Midbrain (tissue), 1 donor: ENCODE results near the gene ATP6V1G2.

Source experiments
- DNase-seq: peaks from one replicate; lab custom pipeline; 2025; lab: John Stamatoyannopoulos, UW

Gene ATP6V1G2

DNA sequence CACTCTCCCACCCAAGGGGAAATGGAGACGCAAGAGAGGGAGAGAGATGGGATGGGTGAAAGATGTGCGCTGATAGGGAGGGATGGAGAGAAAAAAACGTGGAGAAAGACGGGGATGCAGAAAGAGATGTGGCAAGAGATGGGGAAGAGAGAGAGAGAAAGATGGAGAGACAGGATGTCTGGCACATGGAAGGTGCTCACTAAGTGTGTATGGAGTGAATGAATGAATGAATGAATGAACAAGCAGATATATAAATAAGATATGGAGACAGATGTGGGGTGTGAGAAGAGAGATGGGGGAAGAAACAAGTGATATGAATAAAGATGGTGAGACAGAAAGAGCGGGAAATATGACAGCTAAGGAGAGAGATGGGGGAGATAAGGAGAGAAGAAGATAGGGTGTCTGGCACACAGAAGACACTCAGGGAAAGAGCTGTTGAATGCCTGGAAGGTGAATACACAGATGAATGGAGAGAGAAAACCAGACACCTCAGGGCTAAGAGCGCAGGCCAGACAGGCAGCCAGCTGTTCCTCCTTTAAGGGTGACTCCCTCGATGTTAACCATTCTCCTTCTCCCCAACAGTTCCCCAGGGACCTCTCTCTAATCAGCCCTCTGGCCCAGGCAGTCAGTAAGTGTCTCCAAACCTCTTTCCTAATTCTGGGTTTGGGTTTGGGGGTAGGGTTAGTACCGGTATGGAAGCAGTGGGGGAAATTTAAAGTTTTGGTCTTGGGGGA is 29.7 kb upstream of the ATP6V1G2 start:
- no peak for DNase-seq

DNA sequence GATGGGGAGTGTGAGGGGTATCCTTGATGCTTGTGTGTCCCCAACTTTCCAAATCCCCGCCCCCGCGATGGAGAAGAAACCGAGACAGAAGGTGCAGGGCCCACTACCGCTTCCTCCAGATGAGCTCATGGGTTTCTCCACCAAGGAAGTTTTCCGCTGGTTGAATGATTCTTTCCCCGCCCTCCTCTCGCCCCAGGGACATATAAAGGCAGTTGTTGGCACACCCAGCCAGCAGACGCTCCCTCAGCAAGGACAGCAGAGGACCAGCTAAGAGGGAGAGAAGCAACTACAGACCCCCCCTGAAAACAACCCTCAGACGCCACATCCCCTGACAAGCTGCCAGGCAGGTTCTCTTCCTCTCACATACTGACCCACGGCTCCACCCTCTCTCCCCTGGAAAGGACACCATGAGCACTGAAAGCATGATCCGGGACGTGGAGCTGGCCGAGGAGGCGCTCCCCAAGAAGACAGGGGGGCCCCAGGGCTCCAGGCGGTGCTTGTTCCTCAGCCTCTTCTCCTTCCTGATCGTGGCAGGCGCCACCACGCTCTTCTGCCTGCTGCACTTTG is 29.0 kb upstream of the ATP6V1G2 start, which contains the start of gene TNF:
Gene TNF (plus strand): TSS at position 231 of the 567 bp plus-strand sequence. CDS start 177 bp downstream, at position 408.
- DNase-seq: no peak

DNA sequence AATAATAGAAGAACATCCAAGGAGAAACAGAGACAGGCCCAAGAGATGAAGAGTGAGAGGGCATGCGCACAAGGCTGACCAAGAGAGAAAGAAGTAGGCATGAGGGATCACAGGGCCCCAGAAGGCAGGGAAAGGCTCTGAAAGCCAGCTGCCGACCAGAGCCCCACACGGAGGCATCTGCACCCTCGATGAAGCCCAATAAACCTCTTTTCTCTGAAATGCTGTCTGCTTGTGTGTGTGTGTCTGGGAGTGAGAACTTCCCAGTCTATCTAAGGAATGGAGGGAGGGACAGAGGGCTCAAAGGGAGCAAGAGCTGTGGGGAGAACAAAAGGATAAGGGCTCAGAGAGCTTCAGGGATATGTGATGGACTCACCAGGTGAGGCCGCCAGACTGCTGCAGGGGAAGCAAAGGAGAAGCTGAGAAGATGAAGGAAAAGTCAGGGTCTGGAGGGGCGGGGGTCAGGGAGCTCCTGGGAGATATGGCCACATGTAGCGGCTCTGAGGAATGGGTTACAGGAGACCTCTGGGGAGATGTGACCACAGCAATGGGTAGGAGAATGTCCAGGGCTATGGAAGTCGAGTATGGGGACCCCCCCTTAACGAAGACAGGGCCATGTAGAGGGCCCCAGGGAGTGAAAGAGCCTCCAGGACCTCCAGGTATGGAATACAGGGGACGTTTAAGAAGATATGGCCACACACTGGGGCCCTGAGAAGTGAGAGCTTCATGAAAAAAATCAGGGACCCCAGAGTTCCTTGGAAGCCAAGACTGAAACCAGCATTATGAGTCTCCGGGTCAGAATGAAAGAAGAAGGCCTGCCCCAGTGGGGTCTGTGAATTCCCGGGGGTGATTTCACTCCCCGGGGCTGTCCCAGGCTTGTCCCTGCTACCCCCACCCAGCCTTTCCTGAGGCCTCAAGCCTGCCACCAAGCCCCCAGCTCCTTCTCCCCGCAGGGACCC is 28.0 kb upstream of the ATP6V1G2 start:
- DNase-seq: no peak

DNA sequence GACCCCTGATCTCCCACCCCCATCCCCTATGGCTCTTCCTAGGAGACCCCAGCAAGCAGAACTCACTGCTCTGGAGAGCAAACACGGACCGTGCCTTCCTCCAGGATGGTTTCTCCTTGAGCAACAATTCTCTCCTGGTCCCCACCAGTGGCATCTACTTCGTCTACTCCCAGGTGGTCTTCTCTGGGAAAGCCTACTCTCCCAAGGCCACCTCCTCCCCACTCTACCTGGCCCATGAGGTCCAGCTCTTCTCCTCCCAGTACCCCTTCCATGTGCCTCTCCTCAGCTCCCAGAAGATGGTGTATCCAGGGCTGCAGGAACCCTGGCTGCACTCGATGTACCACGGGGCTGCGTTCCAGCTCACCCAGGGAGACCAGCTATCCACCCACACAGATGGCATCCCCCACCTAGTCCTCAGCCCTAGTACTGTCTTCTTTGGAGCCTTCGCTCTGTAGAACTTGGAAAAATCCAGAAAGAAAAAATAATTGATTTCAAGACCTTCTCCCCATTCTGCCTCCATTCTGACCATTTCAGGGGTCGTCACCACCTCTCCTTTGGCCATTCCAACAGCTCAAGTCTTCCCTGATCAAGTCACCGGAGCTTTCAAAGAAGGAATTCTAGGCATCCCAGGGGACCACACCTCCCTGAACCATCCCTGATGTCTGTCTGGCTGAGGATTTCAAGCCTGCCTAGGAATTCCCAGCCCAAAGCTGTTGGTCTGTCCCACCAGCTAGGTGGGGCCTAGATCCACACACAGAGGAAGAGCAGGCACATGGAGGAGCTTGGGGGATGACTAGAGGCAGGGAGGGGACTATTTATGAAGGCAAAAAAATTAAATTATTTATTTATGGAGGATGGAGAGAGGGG is 27.1 kb upstream of the ATP6V1G2 start:
- no peak for DNase-seq

DNA sequence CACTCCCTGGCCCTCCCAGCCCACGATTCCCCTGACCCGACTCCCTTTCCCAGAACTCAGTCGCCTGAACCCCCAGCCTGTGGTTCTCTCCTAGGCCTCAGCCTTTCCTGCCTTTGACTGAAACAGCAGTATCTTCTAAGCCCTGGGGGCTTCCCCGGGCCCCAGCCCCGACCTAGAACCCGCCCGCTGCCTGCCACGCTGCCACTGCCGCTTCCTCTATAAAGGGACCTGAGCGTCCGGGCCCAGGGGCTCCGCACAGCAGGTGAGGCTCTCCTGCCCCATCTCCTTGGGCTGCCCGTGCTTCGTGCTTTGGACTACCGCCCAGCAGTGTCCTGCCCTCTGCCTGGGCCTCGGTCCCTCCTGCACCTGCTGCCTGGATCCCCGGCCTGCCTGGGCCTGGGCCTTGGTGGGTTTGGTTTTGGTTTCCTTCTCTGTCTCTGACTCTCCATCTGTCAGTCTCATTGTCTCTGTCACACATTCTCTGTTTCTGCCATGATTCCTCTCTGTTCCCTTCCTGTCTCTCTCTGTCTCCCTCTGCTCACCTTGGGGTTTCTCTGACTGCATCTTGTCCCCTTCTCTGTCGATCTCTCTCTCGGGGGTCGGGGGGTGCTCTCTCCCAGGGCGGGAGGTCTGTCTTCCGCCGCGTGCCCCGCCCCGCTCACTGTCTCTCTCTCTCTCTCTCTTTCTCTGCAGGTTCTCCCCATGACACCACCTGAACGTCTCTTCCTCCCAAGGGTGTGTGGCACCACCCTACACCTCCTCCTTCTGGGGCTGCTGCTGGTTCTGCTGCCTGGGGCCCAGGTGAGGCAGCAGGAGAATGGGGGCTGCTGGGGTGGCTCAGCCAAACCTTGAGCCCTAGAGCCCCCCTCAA is 25.9 kb upstream of the ATP6V1G2 start, which contains the start of gene LTA:
Gene LTA (plus strand): TSS at position 249 of the 871 bp plus-strand sequence. CDS start 454 bp downstream, at position 703.
- no peak for DNase-seq

DNA sequence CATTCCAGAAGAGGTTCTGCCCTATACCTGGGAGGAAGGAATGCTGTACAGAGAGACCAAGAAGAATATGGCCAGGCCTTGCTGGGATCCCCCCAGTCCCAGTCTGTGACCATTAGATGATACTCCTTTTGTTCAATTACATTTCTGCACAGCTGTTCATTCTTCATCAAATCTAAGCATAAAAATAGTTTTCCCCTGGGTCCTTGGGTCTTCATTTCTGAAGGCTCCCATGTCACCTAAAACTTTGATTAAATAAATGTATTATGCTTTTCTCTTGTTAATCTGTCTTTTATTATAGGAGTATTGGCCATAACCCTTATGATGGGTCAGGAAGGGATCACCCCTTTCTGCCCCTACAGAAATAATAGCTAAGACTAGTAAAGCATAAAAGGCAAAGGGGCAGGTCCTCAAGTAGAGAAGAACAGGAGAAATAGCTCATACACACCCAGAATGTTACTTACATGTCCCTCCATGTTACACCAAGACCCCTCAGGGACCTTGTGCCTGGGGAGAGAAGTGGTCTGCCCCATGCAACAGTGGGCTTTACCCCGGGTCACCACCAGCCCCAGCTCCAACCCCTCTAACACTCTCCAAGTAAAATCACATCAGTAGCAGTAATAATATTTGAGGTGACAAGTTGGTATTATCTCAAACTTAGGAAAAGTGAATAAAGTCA is 23.6 kb upstream of the ATP6V1G2 start:
- no peak for DNase-seq

DNA sequence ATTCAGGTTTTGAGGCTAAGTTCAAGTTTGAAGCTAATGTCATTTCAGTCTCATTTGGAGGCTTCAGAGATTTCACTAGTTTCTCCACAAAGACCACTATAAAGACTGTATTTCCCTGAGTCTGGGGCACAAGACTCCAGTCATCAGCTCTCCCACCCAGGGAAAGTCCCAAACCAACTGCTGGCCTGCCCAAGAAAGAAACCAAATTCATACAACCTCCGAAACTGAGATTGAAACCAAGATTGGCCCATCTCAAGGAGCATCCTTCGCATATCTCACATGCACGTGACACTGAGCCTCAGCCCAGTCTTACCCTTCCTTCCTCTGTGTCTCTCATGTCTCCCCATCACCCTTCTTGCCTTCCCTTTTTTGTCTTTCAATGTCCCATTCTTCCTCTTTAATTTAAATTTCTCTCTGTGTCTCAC is 22.1 kb upstream of the ATP6V1G2 start:
- no peak for DNase-seq

DNA sequence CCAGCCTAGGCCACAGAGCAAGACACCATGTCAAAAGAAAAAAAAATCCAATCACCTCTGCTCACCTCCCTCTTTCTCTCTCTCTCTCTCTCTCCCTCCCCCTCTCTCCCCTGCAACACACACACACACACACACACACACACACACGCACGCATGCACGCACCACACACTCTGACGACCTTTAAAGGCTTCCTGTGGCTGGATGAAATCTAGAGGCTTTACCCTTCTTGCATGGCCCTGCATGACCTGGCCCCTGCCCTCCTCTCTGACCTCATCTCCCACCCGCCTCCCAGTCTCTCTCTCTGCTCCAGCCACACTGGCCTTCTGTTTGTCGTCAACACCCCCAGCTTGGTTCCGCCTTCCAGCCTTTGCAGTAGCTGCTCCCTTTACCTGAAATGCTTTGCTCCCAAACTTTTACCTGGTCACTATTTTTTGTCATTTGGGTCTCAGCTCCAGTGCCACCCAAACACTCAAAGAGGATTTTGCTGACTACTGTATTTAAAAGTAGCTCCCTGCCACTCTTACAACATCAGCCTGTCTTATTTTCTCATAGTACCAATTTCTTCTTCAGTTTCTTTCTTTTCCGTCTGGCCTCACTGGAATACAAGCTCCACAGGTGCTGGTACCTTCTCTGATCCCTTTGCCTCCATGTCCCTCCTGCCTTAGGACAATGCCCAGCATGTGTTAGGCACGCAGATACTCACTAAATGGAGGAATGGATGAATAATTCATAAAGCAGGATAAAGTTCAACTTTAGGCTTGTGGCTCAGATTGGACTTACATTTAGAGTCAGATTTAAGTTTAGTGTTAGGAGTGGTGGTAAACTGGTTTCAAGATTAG is 21.3 kb upstream of the ATP6V1G2 start:
- no peak for DNase-seq

DNA sequence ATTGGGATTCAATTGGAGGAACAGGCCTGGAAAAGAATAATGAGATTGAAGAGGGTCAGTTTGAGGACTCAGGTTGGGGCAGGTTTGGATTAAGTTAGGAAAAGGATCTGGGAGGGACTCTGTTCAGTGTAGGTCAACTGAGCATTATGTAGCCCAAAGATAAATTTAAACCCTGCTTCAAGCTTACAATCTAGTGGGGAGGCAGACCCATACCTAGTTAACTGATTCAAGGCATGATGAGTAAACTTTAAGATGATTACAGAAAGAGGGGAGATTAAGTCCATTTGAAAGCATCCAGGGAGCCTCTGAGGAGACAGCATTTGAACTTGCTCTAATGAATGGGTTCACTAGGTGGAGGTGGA is 14.3 kb upstream of the ATP6V1G2 start:
- DNase-seq: no peak

DNA sequence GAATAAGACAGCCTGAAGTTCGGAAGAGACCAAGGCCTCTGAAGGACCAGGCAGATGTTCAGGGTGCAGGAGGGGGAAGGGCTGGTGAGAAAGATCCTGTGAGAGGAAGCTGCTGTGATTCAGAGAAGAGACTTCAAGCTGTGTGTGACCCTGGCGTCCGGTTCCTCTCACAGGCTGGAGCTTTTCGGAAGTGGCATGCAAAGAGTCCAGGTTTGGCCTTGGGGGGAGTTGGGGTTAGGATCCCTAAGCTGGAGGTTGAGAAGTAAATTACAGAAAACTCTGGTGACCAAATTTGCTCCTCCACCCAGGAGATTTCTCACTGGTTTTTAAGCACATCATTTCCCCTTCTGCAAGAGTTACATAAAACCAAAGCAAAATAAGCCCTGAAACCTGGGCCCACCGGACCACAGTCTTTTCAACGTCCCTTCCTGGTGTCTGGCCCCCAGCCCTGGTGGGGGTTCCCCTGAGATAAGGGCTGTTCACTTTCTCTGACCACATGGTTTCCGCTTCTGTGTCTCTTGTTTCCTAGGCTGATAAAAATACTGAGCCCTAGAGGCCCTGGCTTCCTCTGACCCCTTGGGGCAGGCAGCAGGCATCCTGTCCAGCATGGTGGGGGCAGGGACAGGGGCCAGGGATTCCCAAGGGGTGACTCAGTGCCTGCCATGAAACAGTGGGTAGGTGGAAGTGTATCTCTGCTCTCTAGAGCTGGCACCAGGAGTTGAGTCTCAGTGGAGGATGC is 13.7 kb upstream of the ATP6V1G2 start:
- DNase-seq: peak; percentile 8

DNA sequence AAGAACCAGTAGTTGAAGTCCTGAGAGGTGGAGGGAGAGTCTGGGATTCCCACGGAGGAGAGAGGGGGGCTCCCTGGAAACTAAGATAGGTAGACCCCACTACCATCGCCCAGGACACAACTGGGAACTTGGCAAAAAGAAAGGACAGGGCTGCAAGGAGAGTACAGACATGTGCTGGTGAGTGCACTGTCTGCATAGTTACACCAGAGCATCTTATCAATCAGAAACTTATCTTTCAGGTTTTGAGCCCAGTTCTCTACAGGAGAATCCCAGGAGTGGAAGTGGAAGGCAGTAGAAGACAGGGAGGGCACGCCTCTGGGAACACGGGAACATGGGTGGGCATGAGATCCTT is 13.2 kb upstream of the ATP6V1G2 start:
- DNase-seq: no peak

DNA sequence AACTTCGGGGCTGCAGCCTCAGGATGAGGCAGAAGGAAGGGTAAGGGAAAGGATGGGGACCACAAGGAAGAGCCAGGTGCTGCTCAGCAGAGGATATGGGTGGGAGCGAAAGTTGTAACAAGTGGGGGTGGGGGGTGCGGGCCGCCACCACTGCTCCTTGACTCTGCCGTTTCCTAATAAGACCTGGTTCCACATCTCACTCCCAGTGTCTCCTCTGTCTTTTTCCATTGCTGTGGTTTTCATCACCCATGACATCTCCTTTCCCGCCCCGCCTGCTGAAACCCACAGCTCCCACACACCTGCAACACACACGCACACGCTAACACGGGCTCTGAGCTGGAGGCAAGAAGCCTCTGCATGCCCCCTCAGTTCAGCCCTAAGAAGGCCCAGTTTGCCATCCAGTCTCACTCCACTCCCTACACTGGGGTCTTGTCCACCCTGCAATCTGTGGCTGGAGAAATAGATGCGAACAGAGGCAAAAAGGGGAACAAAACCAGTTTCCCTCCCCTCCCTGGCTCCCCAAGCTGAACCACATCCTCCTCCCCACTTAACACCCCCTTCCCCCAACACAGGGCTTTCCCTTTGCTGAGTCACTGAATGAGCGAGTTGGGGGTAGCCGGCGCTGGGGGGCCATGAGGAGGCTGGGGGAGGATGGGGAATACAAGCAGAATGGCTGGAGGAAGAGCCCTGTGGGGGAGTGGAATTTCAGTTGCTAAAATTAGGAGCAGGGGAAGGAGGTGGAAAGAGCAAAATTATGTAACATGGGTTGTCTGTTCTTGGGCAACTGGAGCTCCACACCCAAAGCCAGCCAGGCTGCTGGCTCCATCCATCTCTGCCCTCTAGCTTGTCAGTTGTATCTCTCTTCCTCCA is 12.5 kb upstream of the ATP6V1G2 start:
- peak; percentile 47 for DNase-seq

DNA sequence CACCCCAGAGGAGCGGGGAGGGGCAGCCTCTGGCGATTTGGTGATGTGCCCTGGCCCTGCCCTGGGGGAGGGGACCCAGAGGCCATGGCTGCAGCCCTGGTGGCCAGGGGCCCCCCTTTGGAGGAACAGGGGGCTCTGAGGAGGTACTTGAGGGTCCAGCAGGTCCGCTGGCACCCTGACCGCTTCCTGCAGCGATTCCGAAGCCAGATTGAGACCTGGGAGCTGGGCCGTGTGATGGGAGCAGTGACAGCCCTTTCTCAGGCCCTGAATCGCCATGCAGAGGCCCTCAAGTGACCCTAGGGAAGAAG is 11.9 kb upstream of the ATP6V1G2 start:
- DNase-seq: no peak

DNA sequence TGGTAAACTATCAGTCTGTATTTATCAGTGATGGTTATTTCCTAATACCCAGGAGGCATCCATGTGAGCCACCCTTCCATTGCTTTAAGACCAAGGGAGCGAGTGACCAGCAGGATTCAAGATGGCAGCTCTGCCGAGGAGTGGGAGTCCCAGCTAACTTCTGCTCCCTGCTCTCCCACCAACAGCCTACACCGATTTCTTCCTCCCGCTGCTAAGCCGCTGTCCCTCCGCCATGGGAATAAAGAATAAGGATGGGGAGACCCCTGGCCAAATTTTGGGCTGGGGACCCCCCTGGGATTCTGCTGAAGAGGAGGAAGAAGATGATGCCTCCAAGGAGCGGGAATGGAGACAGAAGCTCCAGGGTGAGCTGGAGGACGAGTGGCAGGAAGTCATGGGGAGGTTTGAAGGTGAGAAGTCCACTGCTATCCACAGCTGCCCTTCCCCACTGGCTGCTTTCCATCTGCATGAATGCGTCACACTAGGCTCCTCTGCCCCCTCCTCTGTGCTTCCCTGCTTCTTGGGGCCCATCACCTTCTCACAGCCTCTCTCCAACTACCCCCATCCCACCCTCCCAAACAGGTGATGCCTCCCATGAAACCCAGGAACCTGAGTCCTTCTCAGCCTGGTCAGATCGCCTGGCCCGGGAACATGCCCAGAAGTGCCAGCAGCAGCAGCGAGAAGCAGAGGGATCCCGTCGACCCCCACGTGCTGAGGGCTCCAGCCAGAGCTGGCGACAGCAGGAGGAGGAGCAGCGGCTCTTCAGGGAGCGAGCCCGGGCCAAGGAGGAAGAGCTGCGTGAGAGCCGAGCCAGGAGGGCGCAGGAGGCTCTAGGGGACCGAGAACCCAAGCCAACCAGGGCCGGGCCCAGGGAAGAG is 11.3 kb upstream of the ATP6V1G2 start:
- no peak for DNase-seq

DNA sequence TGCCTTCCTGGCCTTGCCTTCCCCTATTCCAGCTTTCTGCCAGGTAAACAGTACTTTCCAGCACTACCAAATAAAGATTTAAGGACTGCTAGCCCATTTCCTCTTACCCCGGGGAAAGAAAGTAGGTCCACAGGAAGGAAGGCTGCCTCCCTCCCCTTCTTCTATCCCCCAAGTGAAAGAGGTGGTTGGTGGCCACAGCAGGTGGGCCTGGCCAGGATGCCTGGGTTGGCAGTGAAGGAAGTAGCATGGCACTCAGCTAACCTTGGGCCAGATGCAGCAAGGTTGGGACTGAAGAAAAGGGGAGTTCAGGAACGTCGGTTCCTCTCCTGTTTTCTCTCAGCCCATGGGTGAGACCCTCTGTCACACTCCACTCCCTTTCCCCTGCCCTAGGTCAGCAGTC is 9.9 kb upstream of the ATP6V1G2 start:
- no peak for DNase-seq

DNA sequence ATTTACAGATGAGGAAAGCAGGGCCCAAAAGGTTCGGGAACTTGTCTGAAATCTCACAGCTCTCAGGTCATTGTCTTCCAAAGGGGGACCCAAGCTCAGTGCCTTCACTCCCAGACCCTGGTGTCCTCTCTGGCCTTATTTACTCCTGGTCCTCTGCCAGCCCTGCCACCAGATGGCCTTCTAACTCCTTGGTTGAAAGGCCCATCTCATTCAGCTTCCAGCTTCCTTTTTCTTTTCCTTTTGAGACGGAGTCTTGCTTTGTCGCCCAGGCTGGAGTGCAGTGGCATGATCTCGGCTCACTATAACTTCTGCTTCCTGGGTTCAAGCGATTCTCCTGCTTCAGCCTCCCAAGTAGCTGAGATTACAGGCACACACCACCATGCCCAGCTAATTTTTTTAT is 5.0 kb upstream of the ATP6V1G2 start:
- DNase-seq: peak; percentile 24

DNA sequence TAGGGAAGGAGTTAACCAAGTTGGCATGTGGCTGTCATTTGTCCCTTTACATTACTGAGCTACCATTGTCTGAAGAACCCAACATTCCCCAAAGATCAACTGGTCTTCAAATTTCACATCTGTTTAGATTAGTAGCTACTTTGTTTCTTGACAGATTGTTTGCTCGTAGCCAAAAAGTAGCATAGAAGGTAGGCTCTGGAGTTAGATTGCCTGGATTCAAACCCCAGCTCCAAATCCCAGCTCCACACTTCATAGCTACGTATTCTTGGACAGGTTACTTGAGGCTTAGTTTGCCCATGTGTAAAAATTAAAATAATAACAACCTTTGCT is 2.1 kb upstream of the ATP6V1G2 start:
- DNase-seq: no peak
